RWPE2 (cell line): ENCODE results near the gene ZC3H12D.

Experiments used
- ATAC-seq: fragments of 200-7000 bp; cut with Tn5 transposase; 3 replicates; pipeline ENCODE4 v1.9.1; 2021; ENCODE audit warnings: low read depth
- DNase-seq: peaks from one replicate; pipeline ENCODE4 v3.0.0-alpha.2; 2020; ENCODE audit warnings: low spot score
- H3K27ac ChIP-seq: fragments of 450-650 bp; 2 replicates; pipeline ENCODE4 v1.5.1; 2017; ENCODE audit warnings: mild to moderate bottlenecking; ENCODE audit not compliant: poor library complexity, severe bottlenecking
- H3K27me3 ChIP-seq: fragments of 250-450 bp; sonication (Bioruptor Pico); 2 replicates; pipeline ENCODE4 v1.5.1; 2021; ENCODE audit warnings: mild to moderate bottlenecking, moderate library complexity; ENCODE audit not compliant: insufficient read depth, poor library complexity, severe bottlenecking
- H3K36me3 ChIP-seq: fragments of 250-450 bp; sonication (Bioruptor Pico); 2 replicates; pipeline ENCODE4 v1.5.1; 2020; ENCODE audit warnings: low read depth, mild to moderate bottlenecking, moderate library complexity
- H3K4me1 ChIP-seq: fragments of 250-450 bp; sonication (Bioruptor Pico); 2 replicates; pipeline ENCODE4 v1.5.1; 2021; ENCODE audit warnings: mild to moderate bottlenecking, moderate library complexity; ENCODE audit not compliant: insufficient read depth, poor library complexity, severe bottlenecking
- H3K4me3 ChIP-seq: fragments of 250-450 bp; sonication (Bioruptor Pico); 2 replicates; pipeline ENCODE4 v1.5.1; 2021; ENCODE audit warnings: mild to moderate bottlenecking, moderate library complexity; ENCODE audit not compliant: severe bottlenecking
- H3K9me3 ChIP-seq: fragments of 250-450 bp; sonication (Bioruptor Pico); 2 replicates; pipeline ENCODE4 v1.5.1; 2021; ENCODE audit warnings: mild to moderate bottlenecking, moderate library complexity; ENCODE audit not compliant: severe bottlenecking
- TF ChIP-seq, protein P1 (sequence below): fragments of 450-650 bp; IDR thresholded peaks from one replicate; pipeline ENCODE4 v1.5.1; 2017; ENCODE audit warnings: mild to moderate bottlenecking, moderate library complexity; ENCODE audit not compliant: poor library complexity, severe bottlenecking

Gene ZC3H12D

DNA sequence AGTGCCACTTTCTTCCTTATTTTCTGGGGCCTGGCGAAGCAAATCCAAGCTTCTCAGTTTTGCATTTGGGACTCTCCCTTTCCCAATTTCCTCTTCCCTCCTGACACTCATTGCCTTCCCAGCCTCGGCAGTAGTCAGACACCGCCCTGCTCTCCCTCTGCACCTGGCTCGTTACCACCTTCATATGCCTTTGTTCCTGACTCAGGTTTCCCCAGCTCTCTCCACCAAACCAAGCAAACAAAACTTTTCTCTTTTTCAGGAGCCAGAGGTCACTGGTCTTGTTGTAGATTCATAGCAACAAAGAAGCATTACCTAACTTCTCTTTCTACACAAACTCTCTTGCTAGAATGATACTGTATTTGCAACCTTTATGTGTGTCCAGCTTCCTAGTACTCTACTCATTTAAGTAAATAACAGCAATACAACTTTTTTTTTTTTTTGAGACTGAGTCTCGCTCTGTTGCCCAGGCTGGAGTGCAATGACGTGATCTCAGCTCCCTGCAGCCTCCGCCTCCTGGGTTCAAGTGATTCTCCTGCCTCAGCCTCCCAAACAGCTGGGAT, 9.0 kb upstream of the ZC3H12D start:
- Histone ChIP-seq H3K27me3 (no peaks in the 10 kb centered on the region), H3K4me1 (peaks cover 3% of the 10 kb centered on the region), H3K36me3 (no peaks in the 10 kb centered on the region), H3K4me3 (no peak overlapping the region), H3K9me3 (no peaks in the 10 kb centered on the region), H3K27ac (no peak overlapping the region)
- no peak for DNase-seq
- TF ChIP-seq, protein P1, sequence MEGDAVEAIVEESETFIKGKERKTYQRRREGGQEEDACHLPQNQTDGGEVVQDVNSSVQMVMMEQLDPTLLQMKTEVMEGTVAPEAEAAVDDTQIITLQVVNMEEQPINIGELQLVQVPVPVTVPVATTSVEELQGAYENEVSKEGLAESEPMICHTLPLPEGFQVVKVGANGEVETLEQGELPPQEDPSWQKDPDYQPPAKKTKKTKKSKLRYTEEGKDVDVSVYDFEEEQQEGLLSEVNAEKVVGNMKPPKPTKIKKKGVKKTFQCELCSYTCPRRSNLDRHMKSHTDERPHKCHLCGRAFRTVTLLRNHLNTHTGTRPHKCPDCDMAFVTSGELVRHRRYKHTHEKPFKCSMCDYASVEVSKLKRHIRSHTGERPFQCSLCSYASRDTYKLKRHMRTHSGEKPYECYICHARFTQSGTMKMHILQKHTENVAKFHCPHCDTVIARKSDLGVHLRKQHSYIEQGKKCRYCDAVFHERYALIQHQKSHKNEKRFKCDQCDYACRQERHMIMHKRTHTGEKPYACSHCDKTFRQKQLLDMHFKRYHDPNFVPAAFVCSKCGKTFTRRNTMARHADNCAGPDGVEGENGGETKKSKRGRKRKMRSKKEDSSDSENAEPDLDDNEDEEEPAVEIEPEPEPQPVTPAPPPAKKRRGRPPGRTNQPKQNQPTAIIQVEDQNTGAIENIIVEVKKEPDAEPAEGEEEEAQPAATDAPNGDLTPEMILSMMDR, result no peak
- no peak for ATAC-seq

DNA sequence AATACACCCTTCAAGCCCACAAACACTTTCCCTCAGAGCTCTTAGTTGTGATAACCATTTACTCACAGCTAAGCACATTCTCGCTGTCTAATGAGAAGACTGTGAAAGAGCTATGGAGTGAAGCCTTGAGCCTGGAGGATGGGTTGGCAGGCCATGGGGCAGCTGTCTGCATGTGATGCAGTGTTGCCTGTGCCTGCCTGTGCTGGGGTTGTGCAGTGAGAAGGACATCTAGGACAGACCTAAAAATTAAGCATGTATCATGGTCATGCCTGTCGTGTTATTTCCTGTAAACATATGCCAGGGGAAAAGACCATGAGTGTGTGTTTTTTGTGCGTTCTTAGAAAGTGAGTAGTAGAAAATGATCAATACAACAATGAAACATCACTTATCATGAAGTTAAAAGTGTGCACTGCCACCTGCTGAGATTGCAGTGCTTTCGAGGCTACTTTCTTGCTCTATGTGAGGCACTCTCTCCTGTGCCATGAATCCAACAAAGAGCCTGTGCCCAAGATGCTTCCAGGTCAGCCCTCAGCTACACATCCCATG, 8.1 kb upstream of the ZC3H12D start:
- Histone ChIP-seq H3K27me3 (no peaks in the 10 kb centered on the region), H3K9me3 (no peaks in the 10 kb centered on the region), H3K36me3 (no peaks in the 10 kb centered on the region), H3K27ac (no peak overlapping the region), H3K4me3 (no peak overlapping the region), H3K4me1 (peaks cover 3% of the 10 kb centered on the region)
- TF ChIP-seq, protein P1, result no peak
- ATAC-seq, result no peak
- DNase-seq, result no peak

DNA sequence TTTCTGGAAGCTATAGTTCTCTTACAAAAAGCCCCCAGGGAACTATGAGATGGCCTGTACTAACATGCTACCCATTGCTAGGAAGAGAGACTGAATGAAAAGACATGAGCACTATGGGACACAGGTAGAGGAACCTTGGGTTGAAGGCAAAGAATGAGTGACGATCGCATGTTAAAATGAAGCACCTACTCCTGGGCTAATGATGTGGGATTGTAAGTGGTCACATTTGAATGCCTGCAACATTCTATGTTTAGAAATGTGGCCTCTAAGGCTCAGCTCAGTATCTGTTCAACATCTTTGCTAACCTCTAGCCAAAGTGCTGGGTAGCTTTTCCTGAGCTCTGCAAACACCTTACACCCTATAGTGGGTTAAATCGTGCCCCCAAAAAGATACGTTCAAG, 5.2 kb upstream of the ZC3H12D start:
- no peak for DNase-seq
- H3K9me3 ChIP-seq, result no peaks in the 10 kb centered on the region
- H3K36me3 ChIP-seq, result no peaks in the 10 kb centered on the region
- ATAC-seq, result no peak
- H3K27me3 ChIP-seq, result no peaks in the 10 kb centered on the region
- H3K4me3 ChIP-seq, result no peak overlapping the region
- no peak overlapping the region for H3K27ac ChIP-seq
- no peaks in the 10 kb centered on the region for H3K4me1 ChIP-seq
- TF ChIP-seq, protein P1, result no peak

DNA sequence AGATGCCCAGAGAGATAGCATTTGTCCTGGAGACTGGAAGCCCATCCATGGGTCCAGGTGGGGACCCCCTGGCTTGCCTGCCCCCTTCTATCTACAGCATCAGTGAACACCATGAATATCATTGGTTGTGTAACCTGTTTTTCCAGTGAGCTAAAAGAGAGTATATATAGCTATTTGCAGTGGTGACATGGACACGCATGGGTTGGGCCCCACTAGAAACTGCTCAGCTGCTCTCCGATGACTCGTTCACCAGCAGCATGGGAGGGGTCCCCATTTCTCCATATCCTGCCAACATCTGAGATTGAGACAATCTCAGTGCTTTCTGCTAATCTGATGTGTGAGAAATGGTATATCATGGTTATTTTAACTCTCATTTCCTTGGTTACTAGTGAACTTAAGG, 4.0 kb upstream of the ZC3H12D start:
- TF ChIP-seq, protein P1, result no peak
- no peaks in the 10 kb centered on the region for H3K4me1 ChIP-seq
- ATAC-seq, result no peak

DNA sequence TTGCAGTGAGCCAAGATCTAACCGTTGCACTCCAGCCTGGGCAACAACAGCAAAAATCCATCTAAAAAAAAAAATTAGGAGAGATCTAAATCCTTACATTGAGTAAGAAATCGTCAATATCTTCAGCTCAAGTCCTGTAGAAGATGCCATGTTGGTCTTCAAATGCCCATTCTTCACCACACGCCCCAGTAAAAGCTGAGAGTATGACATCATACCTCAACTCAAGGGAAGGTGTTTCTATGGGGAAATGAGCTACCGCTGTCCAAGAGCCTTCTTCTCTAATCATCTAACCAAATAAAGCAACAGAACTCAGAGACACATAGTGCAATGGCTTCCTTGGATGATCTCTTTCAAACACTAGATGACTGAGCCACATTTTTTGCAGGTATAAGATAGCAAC, 2.5 kb upstream of the ZC3H12D start:
- ATAC-seq (no peak), DNase-seq (no peak)
- Histone ChIP-seq H3K9me3 (no peaks in the 10 kb centered on the region), H3K27me3 (no peaks in the 10 kb centered on the region), H3K4me3 (no peak overlapping the region), H3K4me1 (no peaks in the 10 kb centered on the region), H3K27ac (no peak overlapping the region), H3K36me3 (no peaks in the 10 kb centered on the region)
- TF ChIP-seq, protein P1, result no peak

More for the DNA sequence above, 4.0 kb upstream of the ZC3H12D start:
- Histone ChIP-seq H3K27me3 (no peaks in the 10 kb centered on the region), H3K36me3 (no peaks in the 10 kb centered on the region), H3K4me3 (no peak overlapping the region), H3K9me3 (no peaks in the 10 kb centered on the region), H3K27ac (no peak overlapping the region)
- no peak for DNase-seq
